GM18499 (cell line): ENCODE measurements around the gene TMEM30A.

ENCODE experiments used
- ATAC-seq: cut with Tn5 transposase; IDR thresholded peaks from one replicate; pipeline ENCODE4 v1.9.1; 2021; ENCODE audit warnings: moderate number of reproducible peaks; ENCODE audit not compliant: insufficient read depth, unreplicated experiment

The TMEM30A gene

DNA sequence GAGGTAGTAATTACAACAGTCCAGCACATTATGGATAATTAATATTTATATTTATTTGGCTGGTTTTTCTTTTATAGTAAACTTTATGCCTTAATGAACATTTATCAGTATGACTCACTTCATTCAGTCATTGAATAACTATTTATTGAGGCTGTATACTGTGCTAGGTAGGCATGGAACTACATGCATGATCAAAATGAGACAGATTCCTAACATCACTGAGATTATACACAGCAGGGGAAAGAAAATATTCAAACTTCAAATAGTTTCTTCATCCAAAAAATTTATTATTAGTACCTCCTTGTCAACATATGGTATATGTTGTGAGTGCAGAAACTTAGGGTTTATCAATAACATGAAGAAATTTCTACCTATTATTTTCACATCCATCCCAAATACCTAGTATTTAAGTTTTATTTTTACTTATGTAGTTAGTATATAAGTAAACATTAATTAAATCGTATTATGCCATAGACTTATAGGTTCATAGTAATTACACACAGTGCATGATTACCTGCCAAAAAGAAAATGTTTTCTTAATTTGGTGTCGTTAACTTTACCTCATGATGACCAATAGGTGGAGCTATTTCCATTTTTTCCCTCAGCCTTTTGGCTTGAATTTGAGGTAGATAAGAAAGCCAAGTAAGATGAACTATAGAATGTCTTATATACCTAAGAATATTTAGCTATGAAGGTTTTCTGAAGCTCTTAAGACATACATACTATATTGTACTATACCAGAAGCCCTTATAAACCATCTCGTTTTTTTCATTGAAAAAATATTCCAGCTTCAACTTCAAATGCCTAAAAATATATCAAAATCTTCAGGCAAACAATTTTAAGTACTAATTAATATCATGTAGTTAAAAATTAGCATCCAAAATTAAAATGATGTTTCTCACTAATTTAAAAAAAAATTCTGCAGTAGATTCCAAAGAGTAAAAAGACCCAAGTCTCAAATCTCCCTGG is 12.5 kb upstream of the TMEM30A start:
- no peak for ATAC-seq

DNA sequence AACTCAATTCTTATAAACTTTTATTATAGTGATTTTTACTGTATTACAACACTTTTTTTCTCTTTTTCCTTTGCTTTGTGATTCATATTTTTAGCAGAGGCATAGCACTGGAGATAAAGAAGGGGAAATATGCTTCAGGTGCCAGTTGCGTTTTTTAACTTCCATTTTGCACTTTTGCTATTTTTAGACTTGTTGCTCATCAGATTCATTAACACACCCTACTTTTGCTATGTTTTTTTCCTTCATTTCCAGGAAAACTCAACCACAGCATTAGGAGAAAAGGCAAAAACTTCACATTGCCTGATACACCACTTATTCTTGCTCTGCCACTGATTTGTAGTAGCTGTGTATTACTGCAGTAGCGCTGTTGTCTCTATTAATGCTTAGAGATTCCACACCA is 8.0 kb upstream of the TMEM30A start:
- no peak for ATAC-seq

DNA sequence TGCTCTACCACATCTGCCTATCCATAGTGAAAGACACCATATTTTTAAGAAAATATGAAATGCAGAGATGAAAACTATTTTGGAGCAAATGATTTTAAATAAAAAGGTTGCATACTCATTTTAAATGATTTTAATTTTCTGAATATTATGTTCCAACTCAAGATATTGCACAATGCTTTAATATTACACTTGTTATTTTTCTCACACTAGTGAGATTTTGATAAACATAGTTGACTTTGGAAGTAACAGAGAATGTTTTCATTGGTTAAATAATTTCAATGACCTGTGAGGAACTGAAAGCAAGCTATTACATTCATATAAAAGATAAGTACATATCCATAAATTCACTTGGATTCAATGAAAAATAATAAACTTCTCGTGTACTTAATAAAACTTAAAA is 7.2 kb upstream of the TMEM30A start:
- ATAC-seq = no peak

DNA sequence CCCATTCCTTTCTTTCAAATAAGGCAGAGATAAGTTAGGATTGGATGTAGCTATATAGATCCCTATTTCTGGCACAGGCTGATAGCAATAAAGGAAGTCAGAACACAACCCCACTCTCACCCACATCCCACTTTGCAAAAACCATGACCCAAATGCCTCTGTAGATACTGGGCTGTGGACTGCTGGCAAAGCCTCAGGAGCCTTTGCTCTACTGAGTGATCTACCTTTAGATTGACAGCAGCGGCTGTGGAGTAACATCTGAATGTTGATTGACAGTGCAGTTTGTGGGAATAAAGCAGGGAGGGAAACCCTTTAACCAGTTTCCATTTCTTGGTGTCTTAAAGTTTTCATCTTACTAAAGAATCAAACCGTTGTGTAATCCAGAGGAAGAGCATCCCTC is 6.7 kb upstream of the TMEM30A start:
- no peak for ATAC-seq

DNA sequence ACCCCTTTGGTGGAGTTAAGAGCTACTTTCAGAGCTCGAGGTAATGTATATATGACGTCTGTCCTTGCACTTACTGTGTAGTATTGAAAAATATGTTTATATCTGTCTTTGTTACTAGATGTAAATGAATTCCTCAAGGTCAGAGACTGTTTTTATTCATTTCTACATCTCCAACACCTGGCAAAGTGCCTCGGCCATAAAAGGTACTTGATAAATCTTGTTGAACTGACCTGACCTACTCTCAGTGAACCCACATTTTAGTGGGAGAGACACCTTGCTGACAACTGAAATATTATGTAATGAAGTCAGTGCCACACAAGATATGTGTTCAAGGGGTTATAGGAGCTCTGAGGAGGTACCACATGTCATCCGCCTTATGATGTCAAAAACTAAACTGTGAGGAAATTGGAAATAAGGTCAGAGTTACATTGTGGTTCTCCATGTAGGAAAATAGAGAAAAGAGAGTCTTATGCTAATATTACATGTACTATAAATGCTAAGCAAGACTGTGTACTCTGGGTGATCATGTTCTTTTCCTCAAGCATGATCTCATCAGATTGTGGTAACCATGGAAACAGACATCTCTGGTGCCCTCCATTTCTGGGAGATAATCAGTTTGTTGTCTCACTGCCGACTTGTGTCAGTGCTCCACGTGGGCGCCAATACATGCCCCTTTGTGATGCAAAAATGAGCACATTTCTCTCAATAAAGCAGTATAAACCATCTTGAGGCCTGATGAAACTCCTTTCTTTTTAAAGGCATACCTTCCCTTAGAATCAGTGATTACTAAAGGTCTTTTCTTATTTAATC is 5.7 kb upstream of the TMEM30A start:
- ATAC-seq = no peak

DNA sequence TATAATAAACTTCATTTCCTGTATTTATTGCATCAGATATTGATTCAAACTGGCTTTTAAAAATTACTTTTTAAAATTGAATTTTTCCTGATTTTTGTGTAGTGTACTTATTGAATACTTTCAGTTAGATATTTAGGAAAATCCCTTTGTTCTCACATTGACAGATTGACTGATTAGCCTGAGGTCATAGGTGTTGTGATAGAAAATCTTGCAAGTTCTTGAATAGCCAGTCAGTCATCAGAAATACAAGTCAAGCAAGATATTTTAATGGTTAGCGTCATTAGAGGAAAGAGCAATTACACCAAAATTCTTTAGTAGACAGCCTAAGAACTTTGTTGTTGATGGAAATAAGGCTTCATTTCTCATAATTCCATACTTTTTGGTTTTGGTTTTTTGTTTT is 3.4 kb upstream of the TMEM30A start:
- no peak for ATAC-seq

DNA sequence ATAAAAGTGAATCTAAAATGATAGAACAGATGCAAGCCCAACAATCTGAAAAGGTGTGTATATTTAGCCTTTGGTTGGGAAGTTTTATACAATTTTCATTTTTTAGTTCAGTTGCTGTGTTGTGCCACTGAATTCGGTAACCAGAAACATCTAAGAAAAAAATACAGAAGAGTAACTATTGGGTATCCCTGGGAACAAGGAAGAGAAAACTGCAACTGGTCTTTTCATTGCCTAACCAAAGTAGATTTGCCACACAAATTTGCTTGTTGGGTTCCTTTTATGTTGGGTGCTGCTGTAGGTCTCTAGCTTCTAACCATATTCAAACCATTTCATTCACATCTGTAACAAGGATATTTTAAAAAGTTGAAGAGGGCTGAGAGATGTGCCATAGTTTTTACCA is 2.8 kb upstream of the TMEM30A start:
- no peak for ATAC-seq

DNA sequence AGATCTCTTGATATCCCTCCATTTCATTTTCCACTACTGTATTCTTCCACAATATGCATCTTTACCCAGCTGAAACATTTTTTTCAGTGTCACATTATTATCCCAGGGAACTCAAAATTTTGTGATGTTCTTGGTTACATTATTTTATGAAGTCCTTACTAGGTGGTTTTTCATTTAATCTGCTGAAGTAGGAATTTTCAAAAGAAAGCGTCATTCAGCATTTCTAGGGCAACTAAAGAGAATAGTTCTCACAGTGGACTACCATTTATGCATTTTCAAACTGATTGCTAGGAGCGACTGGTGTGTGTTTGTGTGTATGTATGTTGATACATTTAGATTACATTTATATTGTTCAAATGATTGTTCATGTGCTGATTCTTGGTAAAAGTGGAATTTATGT is 2.4 kb upstream of the TMEM30A start:
- no peak for ATAC-seq

DNA sequence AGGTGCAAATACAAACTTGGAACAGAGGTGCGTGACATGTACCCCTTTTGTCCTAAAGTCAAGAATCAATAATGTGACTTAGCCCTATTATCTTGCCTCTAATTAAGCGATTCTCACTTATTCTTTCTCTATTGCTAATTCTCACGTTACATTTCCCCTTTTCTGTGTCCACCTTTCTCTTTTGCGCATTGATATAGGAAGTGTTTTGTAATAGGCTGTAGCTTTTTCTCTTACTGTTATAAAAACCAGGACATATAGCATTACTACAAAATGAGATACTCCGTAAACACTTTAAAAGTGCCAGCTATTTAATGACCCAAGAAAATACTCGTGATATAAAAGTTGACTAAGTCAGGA is 669 bp upstream of the TMEM30A start:
- ATAC-seq = peak; percentile 2

DNA sequence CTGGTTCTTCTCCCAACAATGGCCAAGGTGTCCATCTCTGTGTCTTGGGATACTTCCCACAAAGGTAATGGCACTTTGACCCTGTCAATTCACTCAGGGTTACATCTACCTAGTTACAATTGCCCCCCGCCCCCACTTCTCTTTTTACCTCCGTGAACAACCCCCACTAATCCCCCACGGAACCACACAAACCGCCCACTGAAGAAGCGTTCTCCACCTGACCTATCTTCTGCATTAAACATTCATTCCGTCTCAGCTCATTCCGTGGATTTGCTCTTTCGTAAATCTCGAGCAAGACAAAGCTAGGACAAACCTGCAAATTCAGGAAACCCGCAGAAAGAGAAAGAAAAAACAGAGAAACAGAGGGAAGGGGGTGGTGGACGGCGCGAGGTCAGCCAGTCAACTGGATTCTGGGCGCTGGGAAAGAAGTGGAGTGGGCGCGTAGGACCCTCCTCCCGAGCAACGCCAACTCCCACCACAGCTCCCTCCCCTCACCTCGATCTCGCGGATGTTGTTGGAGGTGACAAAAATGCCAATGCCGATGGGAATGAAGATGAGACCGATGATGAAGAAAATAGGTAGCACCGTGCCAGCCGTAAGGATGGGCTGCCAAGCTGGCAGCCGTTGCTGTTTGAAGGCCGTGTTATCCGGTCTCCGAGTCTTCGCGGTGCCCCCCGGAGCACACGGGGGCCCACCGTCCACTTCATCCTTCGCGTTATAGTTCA is 523 bp downstream of the TMEM30A start:
- peak; percentile 11 for ATAC-seq

DNA sequence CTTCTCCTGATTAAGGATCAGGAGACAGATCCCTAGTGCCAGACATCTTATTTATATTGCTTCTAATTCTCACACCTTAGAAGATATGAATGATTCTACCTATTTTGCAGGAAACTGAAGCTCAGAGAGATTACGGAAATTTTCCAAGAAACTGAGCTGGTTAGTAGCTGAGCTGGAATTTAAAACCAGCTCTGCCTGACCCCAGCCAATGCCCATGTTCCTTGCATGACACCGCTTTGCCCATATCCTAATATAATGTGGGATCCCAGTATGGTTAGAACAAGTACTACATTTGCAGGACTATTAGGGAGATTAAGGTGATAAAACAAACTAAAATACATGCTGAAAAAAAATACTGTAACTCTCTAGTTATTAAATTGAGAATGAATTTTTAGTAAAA is 1.9 kb downstream of the TMEM30A start:
- no peak for ATAC-seq

DNA sequence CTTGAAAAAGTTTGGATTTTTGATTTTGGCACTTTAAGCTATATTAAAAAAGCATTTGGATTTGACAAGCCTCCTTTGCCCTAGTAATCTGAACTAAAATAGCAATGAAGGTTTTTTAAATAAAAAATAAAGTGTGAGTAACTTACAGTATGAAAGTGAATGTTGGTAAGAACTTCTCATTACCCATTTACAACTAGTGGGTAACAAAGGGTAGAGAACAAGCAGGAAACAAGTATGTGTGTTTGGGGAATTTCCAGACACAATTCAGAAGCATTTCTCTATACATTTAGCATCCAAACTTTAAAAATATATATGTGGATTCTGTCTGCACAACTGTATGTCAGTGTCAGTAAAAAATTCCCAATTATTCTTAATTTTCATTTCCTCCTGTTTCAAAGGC is 2.9 kb downstream of the TMEM30A start:
- peak; percentile 24 for ATAC-seq

DNA sequence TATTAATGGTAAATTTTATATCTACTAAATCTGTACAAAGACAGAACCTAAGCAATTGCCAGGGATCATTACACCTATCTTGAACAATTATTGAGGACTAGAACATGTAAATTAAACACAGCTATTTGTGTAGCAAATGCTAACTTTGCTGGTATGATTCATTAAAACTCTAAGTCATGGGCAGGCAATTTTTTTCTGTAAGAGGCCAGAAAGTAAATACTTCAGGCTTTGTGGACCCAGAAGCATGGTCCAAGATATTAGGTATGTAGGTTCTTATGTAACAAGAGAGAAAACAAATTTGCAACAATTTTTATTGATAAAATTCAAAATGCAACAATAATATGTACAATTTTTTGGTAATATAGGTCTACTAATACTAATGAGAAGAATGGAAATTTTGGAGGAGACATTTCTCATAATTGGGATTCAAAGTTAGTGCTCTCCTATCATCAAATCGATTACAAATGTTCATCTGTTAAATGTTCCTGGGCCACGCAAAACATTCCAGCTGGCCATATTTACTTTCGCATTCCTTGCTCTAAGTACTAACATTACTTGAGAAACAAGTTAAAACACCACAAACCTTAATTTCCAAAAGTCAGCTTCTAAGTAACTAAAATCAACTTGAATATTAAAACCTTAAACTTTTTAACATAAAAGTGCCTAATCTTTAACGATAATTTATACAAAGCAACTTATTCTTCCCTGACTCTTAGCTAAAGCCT is 4.3 kb downstream of the TMEM30A start:
- ATAC-seq = no peak

DNA sequence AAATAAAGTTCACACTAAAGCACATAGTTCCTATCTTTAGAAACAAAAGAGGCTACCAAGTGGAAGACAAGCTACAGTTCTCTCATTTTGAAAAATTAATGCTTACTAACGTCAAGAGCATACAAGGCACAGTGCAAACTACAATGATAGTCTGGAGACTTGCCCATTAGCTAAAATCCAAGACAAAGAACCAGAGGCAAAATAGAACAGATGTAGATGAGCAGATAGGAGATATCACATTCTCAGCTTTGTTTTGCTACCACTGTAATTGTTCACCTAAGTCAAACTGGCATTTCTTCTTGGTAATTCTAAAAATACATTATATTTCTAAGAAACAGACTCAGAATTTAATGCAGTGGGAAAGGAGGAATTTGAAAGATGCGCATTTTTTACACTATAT is 5.2 kb downstream of the TMEM30A start:
- ATAC-seq = no peak

DNA sequence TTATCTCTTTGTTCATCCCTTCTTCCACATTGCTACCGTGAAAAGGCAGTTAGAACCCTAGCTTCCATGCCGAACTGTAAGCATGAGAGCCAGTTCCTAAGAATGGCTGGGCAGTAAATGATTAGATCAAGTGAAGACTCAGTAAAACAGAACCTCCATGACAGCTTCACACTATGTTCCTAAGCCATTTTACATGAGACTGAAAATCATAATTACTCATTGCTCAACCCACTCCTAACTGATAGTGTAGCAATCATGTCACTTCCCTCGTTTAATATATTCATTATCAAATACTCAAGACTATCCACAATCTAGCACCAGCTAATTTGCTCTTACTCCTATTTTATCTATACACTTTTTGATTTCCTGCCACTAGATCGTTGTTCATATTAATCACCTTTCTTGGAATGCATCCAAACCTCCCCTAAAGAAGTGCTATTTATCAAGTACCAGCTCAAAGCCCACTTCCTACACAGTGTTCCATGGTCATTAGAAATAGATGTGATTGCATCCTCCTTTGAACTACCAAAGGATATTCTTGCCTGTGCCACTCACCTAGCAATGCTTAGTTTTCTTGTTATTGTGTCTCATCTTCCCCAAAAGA is 6.0 kb downstream of the TMEM30A start:
- ATAC-seq = no peak

DNA sequence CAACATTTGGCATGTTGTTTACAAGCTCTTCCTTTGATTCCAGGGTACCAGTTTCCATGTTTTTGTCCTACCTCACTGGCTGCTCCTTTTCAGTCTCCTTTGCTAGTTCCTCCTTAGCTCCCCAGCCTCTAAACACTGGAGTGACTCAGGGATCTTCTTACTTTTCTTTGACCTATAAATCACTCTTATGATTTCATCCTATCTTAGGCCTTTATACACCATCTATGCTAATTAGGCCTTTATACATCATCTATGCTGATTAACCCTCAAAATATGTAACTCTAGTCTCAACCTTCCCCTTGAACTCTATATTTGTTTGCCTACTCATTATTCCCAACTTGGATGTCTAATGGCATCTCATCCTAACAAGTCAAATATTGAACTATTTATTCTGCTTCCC is 9.5 kb downstream of the TMEM30A start:
- no peak for ATAC-seq

DNA sequence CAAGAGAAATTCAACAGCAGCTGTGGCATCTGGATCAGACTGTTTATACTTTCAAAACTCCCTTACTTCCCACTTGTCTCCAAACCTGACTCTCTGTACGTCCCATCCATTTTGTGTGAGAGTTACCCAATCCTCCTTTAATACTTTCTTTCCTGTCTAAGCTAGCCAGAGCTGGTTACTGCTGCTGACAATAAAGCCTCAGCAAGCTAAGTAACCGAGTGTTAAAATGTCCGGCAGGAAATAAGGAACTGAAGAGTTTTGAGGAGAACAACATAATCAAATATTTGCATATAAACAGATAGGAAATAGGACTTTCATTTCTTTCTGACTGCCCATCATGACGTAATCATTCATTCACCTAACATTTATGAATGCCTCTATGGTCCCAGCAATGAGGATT is 11.6 kb downstream of the TMEM30A start:
- ATAC-seq = no peak

DNA sequence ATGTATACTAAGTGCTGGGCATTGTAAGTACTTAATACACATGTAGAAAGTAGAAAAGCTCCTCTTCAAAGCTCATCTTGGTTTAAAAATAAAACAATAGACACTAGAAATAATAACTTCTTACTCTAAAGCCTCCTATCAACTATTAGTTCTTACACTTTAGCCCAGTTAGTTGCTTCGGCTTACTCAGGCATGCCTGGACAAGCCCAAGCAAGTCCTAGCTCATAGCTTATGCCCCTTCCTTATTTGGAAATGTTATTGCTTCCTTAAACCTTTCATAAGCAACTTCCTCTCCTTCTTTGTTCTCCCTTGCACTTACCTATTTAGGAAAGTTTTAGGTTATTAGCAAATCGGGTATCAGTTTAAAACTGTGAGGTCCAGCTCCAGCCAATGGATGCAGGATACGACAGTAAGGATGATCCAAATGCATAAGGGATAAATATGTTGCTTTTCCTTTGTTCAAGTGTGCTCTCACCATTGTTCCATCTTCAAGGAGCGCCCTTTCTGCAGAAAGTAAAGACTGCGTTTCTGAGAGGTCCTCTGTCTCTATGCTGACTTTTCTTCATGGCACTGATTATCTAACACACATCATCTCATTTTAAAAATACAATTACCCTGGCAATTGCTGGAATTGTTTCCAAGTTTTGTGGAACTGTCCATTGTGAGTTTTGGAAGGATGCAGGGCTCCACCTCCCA is 12.3 kb downstream of the TMEM30A start:
- no peak for ATAC-seq

DNA sequence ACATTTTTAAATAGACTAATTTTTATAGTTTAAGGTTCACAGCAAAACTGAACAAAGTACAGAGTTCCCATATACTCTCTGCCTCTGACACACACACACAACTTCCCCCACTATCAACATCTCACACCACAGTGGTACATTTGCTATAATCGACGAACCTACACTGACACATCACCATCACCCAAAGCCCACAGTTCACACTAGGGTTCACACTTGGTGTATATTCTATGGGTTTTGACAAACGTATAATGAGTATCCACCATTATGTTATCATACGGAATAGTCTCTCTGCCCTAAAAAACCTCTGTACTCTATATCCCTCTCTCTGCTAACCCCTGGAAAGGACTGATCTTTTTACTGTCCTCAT is 15.6 kb downstream of the TMEM30A start:
- no peak for ATAC-seq
